Measurements from ENCODE around the gene ST7L. TPM values are rescaled to one million over a fixed set of nuclear protein-coding genes. Genes with fewer than 3 reads are reported as not detected.

ST7L gene
- total and polyA plus RNA-seq, 9 of the 15 experiments (the other 6 are each of a cell fraction or from before 2014, with no cell fraction given), result 9.0 to 32.5 (median 26.6) TPM

- TF ChIP-seq ZNF639 (CRISPR knock-in tag; conservative IDR thresholded peaks at IDR 0.05 in 1 of 2, IDR thresholded peaks at IDR 0.05 in 1 of 2) (no peak), SRSF3 (IDR thresholded peaks at IDR 0.05; ENCODE audit: insufficient read depth, low read length) (peak; percentile 96; the same call in 1 of the 2 replicates), GABPB1 (CRISPR knock-in tag; IDR thresholded peaks at IDR 0.05) (no peak), ZNF551 (CRISPR knock-in tag; IDR thresholded peaks at IDR 0.05) (no peak), VEZF1 (CRISPR knock-in tag; IDR thresholded peaks at IDR 0.05) (0 out of 2 replicates have a peak, but pooled peaks have one; percentile 29), ZBTB33 (CRISPR knock-in tag; IDR thresholded peaks at IDR 0.05) (0 out of 2 replicates have a peak, but pooled peaks have one; percentile 7), PHF20 (IDR thresholded peaks at IDR 0.05; ENCODE audit: partially characterized antibody) (peak; percentile 46), NBN (IDR thresholded peaks at IDR 0.05; ENCODE audit: low read depth) (no peak), MLLT1 (IDR thresholded peaks at IDR 0.05) (peak in 1 of 2 experiments; percentile 52; a peak in 1 of 4 replicates), U2AF1 (optimal IDR thresholded peaks at IDR 0.05; ENCODE audit: low read depth, low read length) (no peak), HDAC2 (IDR thresholded peaks at IDR 0.05) (no peak), STAG1 (CRISPR knock-in tag; IDR thresholded peaks at IDR 0.05; ENCODE audit: borderline replicate concordance) (no peak), TAL1 (IDR thresholded peaks at IDR 0.05) (no peak; the same call in 1 of the 2 replicates), BRD9 (IDR thresholded peaks at IDR 0.05; ENCODE audit: low read depth, partially characterized antibody) (peak; percentile 39), C11orf30 (IDR thresholded peaks at IDR 0.05; ENCODE audit: low read depth) (peak; percentile 61; the same call in 1 of the 2 replicates), MBD2 (IDR thresholded peaks at IDR 0.05; ENCODE audit: borderline replicate concordance, low read depth) (peak; percentile 50; the same call in 1 of the 2 replicates)
Measured at GRCh38 chr1:112618721-112619517, at the start of gene ST7L (continued).

Measured in K562 (cell line).